Activated CD8-positive, alpha-beta memory T cell treated with anti-CD3 and anti-CD28 coated beads for 4 hours (primary cell): ENCODE measurements around the gene HNRNPA2B1.

Source experiments
- DNase-seq, 2 donors: peaks; one replicate each; pipeline ENCODE4 v3.0.0-alpha.2; 2020; ENCODE audit warnings: low read depth in 2 of 2

HNRNPA2B1 gene

DNA sequence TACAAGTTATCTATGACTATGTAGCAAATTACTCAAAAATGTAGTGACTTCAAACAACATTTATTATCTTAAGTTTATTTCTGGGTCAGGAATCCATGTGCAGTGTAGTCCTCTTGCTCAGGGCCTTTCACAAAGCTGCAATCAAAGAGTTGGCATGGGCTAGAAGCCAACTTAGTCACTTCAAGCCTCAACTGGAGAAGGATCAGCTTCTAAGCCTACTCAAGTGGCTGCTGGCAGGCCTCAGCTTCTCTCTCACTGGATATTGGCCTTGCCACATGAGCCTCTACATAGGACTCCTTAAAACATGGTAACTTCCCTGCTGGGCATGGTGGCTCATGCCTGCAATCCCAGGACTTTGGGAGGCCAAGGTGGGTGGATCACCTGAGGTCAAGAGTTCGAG is 53.5 kb downstream of the HNRNPA2B1 start:
- no peak for DNase-seq

DNA sequence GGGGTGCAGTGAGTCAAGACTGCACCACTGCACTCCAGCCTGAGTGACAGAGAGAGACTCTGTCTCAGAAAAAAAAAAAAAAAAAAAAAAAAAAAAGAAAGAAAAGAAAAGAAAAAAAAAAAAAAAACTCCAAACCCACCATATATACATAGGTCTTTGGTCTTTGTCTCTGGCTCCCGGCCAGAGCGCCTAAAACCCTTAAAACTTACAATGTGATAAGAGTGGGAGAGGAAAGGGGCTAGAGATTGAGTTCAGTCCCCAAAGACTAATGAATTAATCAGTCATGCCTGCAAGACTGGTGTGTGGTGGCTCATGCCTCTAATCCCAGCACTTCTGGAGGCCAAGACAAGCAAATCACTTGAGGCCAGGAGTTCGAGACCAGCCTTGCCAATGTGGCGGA is 55.3 kb downstream of the HNRNPA2B1 start:
- no peak for DNase-seq

DNA sequence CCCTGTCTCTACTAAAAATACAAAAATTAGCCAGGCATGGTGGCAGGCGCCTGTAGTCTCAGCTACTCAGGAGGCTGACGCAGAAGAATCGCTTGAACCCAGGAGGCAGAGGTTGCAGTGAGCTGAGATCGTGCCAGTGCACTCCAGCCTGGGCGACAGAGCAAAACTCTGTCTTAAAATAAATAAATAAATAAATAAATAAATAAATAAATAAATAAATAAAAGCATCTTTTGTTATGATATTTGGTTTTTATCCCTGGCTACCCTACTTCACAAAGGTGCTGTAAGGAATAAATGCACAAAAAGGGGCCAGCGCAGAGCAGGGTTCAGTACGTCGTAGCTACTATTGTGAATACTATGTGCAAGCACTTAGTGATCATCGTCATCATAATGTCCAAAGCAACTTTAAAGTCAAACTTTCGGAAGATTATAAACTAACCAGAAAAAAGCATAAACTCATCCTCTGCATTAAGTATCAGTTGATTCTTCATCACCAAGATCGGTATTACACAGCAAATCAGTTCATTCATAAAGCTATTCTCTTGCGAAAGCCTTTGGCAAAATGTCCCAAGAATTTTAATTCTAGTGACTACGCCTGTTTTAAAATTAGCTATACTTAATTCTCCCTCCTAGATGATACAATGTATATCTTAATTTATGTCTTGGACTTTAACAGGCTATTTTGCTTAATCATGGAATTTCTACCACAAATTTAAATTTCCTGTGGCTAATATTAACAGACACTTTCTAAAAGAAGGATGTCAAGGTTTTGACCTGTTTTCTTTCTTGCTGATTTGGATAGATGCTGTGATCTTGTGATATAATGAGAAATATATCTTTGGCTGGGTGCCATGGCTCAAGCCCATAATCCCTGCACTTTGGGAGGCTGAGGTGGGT is 56.1 kb downstream of the HNRNPA2B1 start:
- no peak for DNase-seq

DNA sequence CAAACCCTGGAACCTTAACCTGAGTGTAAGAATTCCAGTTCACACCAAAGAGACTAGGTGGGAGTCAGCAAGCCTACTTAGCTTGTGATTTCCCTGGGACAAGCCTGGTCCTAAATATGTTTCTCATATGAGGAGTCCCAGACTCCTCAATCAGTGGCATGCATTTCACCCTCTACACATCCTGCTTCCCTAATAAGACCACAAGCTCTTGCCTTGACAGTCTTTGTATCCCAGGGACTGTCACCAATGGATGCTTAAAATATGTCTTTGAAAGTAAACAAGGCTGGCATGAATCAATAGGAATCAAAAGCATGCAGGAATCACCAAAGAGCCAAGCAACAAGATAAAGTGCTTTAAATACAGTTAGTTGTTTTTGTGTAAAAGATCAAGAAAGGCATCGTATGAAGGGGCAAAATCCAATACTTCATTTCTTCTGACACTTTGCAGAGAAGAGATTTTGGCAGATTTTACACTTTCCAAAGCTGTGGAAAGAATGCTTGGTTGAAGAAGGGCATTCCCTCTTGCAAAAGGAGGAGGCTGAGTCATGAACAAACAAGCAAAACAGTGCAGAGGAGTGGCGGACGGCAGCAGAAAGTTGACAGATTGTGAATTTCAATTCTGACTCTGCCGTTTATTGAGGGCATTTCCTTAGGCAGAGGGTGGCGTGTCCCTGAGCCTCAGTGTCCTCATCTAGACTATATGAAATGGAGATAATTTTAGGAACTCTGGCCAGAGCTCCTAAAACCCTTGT is 57.1 kb downstream of the HNRNPA2B1 start:
- DNase-seq: no peak

DNA sequence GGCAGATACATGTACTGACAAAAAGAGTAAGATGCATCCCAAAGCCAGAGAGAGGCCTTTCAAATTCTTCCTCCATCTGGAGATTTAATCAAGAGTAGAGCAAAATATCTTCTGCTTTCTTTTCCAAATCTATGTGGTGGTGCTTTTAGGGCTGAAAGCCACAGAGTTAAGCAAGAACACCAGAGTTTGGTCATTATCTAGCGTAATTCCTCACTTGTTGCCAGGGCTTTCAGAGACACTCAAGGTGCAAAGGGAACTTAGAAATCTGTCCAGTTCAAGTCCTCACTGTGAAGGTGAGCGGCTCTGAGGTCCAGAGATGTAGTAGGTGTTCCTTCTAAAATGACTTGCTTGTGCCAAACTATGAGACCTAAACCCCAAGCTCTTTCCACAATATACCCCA is 59.5 kb downstream of the HNRNPA2B1 start:
- DNase-seq: no peak

DNA sequence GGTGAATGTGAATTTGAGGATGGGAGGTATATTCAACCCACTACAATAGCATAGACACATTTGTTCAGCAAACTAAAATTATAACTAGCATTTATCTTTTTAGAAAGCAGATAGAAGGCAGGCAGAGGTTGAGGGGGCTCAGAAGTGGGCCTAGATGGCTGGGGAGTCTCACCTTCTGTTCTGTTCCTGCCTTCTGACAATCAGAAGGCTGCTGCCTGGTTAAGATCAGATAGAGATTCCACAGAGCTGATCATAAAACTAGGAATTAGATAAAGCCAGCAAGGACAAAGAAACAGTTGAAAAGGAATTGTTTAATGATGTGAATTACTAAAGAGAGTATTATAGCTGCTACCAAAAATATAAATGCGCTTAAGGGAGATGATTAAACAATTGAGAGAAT is 60.2 kb downstream of the HNRNPA2B1 start:
- DNase-seq: no peak
